Stimulated activated CD8-positive, alpha-beta memory T cell treated with anti-CD3 and anti-CD28 coated beads, Interleukin-4, amount 100 ng/mL, for 24 hours (primary cell): Measurements from ENCODE around the gene GPR27.

Source experiments
- DNase-seq: peaks from one replicate; pipeline ENCODE4 v3.0.0-alpha.2; 2020; ENCODE audit warnings: low read depth

The GPR27 gene

GRCh38 chr3:71785532-71786216 is 32.0 kb downstream of the GPR27 start:
- DNase-seq, result no peak

- no peak for DNase-seq
Measured at GRCh38 chr3:71786217-71786549, 32.5 kb downstream of the GPR27 start.

- DNase-seq, result no peak
Measured at GRCh38 chr3:71786551-71786950, 32.9 kb downstream of the GPR27 start.

- DNase-seq, result no peak
Measured at GRCh38 chr3:71787851-71788405, 34.3 kb downstream of the GPR27 start.

GRCh38 chr3:71789922-71790321 is 36.3 kb downstream of the GPR27 start:
- DNase-seq, result no peak

GRCh38 chr3:71791634-71792033 is 38.0 kb downstream of the GPR27 start:
- DNase-seq, result no peak

- DNase-seq, result no peak
Measured at GRCh38 chr3:71796290-71796689, 42.6 kb downstream of the GPR27 start.

- DNase-seq, result no peak
Measured at GRCh38 chr3:71797455-71797854, 43.8 kb downstream of the GPR27 start.

- DNase-seq, result no peak
Measured at GRCh38 chr3:71800023-71800422, 46.4 kb downstream of the GPR27 start.

- no peak for DNase-seq
Measured at GRCh38 chr3:71801986-71802385, 48.3 kb downstream of the GPR27 start.

- DNase-seq, result no peak
Measured at GRCh38 chr3:71803248-71803647, 49.6 kb downstream of the GPR27 start.

- DNase-seq, result no peak
Measured at GRCh38 chr3:71805199-71805598, 51.5 kb downstream of the GPR27 start.

GRCh38 chr3:71805691-71806090 is 52.0 kb downstream of the GPR27 start:
- DNase-seq, result no peak
